Central memory CD8-positive, alpha-beta T cell (primary cell): Measurements from ENCODE around the gene CADM1.

Experiments used
- ATAC-seq: fragments of 150-1000 bp; cut with Tn5 transposase; replicated peaks from 2 replicates; pipeline ENCODE4 v1.10.0; 2022; ENCODE audit warnings: mild to moderate bottlenecking, moderate FRiP score, moderate number of reproducible peaks; ENCODE audit not compliant: poor library complexity, severe bottlenecking; ENCODE audit errors: extremely low read depth
- DNase-seq, 2 donors: peaks; one replicate each; pipeline ENCODE4 v3.0.0; 2021; ENCODE audit warnings: low spot score in 2 of 2
- H3K27ac Mint-ChIP-seq: one replicate; pipeline ENCODE4 v1.8.0; 2022; ENCODE audit warnings: low read depth, mild to moderate bottlenecking, moderate library complexity, mixed read lengths
- H3K27me3 Mint-ChIP-seq: one replicate; pipeline ENCODE4 v1.8.0; 2022; ENCODE audit warnings: mixed read lengths
- H3K36me3 Mint-ChIP-seq: one replicate; pipeline ENCODE4 v1.8.0; 2022; ENCODE audit warnings: mild to moderate bottlenecking, moderate library complexity, mixed read lengths; ENCODE audit not compliant: insufficient read depth
- H3K4me1 Mint-ChIP-seq: one replicate; pipeline ENCODE4 v1.8.0; 2022; ENCODE audit warnings: mixed read lengths
- H3K4me3 Mint-ChIP-seq: one replicate; pipeline ENCODE4 v1.8.0; 2022; ENCODE audit warnings: mild to moderate bottlenecking, moderate library complexity, mixed read lengths
- H3K9me3 Mint-ChIP-seq: one replicate; pipeline ENCODE4 v1.8.0; 2022; ENCODE audit warnings: mixed read lengths

The CADM1 gene

GRCh38 chr11:115321605-115322289, 182.5 kb downstream of the CADM1 start:
- Mint-ChIP-seq H3K27ac (no peak overlapping the region), H3K4me3 (no peak overlapping the region), H3K4me1 (peaks cover 9% of the 10 kb centered on the region), H3K9me3 (no peaks in the 10 kb centered on the region), H3K27me3 (no peaks in the 10 kb centered on the region), H3K36me3 (peaks cover 1% of the 10 kb centered on the region)
- no peak for DNase-seq
- ATAC-seq = no peak

- DNase-seq = no peak
- ATAC-seq = no peak
- no peaks in the 10 kb centered on the region for H3K9me3 Mint-ChIP-seq
- H3K27me3 Mint-ChIP-seq = no peaks in the 10 kb centered on the region
- H3K4me3 Mint-ChIP-seq = no peak overlapping the region
- no peaks in the 10 kb centered on the region for H3K4me1 Mint-ChIP-seq
- H3K36me3 Mint-ChIP-seq = peaks cover 1% of the 10 kb centered on the region
- H3K27ac Mint-ChIP-seq = no peak overlapping the region
Observed at GRCh38 chr11:115317277-115318185, 186.7 kb downstream of the CADM1 start.

DNA sequence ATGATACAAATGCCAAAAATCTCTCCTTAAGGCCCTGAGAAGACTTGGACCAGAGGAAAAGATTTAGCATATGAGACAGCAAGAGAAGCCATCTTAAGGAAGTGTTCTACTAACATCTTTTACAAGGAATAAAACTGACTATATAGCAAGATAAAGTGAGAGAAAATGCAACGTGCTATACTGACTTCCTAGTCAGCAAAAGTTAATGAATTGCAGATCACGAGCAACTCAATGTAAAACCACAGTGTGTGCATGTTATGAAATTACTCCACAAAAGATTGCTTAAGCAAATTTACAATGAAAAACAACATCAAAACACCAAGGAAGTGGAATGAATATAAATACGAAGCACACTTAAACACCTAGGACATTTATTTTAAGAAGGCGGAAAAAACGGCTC, 187.5 kb downstream of the CADM1 start:
- H3K27me3 Mint-ChIP-seq = no peaks in the 10 kb centered on the region
- no peak overlapping the region for H3K4me3 Mint-ChIP-seq
- H3K4me1 Mint-ChIP-seq = no peaks in the 10 kb centered on the region
- no peak overlapping the region for H3K27ac Mint-ChIP-seq
- H3K9me3 Mint-ChIP-seq = no peaks in the 10 kb centered on the region
- peaks cover 1% of the 10 kb centered on the region for H3K36me3 Mint-ChIP-seq
- DNase-seq (no peak), ATAC-seq (no peak)

GRCh38 chr11:115314330-115314920, 189.8 kb downstream of the CADM1 start:
- Mint-ChIP-seq H3K4me3 (no peak overlapping the region), H3K9me3 (no peaks in the 10 kb centered on the region), H3K36me3 (peaks cover 1% of the 10 kb centered on the region), H3K27ac (no peak overlapping the region), H3K27me3 (no peaks in the 10 kb centered on the region), H3K4me1 (no peaks in the 10 kb centered on the region)
- DNase-seq (no peak), ATAC-seq (no peak)

DNA sequence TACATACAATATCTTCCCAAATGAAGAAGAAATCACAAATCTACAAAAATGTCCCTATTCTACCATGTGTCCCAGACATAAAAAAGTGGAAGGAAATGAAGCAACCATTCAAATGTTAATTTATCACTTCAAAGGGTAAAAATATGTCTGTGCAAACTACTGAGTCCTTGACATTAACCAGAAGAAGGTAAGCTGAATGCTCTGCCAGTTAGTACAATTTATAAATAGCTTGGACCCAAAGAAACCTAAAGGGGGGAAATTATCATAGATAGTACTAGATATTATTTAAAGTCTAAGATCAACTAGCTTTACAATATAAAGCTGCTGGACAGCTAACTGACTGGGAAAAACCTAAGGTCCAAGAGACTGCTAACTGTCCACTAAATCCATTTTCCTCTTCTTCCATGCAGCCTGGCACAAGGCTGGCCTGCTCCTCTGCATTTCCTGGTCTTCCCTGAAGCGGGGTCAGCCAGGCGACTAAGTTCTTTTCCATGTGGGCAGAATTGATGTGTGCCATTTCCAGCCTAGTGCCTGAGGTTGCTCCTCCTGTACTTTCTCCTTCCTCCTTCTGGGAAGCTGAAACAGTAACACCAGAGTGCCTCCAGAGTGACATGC, 190.9 kb downstream of the CADM1 start:
- Mint-ChIP-seq H3K27me3 (no peaks in the 10 kb centered on the region), H3K27ac (no peak overlapping the region), H3K4me1 (no peaks in the 10 kb centered on the region), H3K9me3 (no peaks in the 10 kb centered on the region), H3K36me3 (no peaks in the 10 kb centered on the region), H3K4me3 (no peak overlapping the region)
- ATAC-seq = no peak
- DNase-seq = no peak

DNA sequence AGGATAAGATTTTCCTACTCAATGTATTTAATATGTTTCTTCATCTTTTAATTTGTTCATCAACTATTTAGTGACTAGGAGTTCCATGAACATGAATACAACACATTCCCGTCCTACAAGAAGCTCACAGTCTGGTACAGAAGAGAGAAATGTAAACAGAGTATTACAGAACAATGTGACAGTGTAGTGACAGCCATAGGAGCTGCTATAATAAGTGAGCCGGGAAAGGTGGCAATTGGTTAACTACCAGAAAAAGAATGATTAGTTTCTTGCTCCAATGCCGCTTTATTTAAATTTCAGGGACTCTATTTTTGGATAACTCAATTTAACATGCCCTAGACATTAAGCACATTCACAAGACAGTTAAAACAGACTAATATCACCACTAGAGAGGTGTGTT, 192.3 kb downstream of the CADM1 start:
- Mint-ChIP-seq H3K27ac (no peak overlapping the region), H3K4me3 (no peak overlapping the region), H3K4me1 (no peaks in the 10 kb centered on the region), H3K9me3 (no peaks in the 10 kb centered on the region), H3K36me3 (no peaks in the 10 kb centered on the region), H3K27me3 (no peaks in the 10 kb centered on the region)
- DNase-seq (no peak), ATAC-seq (no peak)

- H3K4me1 Mint-ChIP-seq = peaks cover 4% of the 10 kb centered on the region
- ATAC-seq = no peak
- H3K27me3 Mint-ChIP-seq = no peaks in the 10 kb centered on the region
- H3K9me3 Mint-ChIP-seq = no peaks in the 10 kb centered on the region
- no peak overlapping the region for H3K27ac Mint-ChIP-seq
- no peaks in the 10 kb centered on the region for H3K36me3 Mint-ChIP-seq
- no peak for DNase-seq
- H3K4me3 Mint-ChIP-seq = no peak overlapping the region
Observed at GRCh38 chr11:115306689-115307088, 197.5 kb downstream of the CADM1 start.

DNA sequence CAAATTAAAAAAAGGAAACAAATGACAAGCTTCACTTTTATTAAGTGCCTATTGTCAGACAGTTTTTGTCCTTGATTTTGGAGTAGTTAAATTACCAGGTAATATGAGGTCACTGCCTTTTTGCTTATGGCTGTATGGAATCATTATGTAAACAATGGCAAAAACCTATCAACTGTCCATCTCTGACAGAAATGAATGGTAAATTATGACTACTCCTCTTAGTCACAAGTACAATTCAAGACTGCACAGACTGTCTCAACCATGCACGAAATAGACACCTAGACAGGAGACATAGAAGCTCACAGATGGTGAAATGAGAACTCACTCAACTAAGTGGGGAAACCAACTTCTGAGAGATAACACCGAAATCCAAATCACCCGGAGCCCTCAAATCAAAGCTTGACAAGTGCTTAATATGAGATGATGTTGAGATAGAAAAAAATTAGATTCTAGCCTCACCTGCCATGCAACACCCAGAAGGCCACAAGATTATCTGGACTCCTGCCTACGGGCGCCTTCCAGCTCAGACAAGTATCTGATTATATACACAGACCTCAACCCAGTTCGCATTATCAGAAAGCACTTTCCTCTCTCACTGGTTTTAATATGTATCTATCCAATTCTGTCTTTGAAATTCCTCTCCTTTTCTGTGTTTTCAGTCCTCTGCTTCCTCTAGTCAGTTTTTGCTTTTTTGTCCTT, 199.3 kb downstream of the CADM1 start:
- Mint-ChIP-seq H3K27me3 (no peaks in the 10 kb centered on the region), H3K27ac (no peak overlapping the region), H3K4me3 (no peak overlapping the region), H3K36me3 (no peaks in the 10 kb centered on the region), H3K4me1 (peaks cover 4% of the 10 kb centered on the region), H3K9me3 (no peaks in the 10 kb centered on the region)
- DNase-seq = no peak
- no peak for ATAC-seq

DNA sequence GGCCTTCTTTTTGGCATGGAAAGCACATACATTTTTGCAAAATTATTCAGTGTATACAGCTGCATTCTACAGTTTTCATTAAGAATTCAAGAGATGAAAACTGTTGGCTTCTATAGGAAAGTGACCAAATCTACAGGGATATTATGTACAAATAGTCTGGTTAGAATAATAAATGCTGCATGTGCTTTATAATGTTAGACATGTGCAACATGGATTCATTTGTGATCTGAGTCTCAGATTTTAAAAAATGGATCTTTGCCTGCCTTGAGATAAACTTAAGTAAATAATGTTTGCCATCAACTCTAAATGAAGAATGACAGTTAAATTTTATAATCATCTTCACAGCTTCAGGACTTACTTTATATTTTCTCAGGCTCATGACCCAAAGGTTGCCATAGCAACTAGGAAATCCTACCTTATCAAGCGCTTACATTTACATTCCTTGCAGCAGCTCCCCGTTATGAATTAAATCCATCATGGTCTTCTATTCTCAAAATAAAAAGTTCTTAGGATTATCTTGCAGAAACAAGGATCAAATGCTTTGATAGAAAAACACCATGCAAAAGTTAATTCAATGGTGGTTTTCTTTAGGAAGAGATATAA, 200.2 kb downstream of the CADM1 start:
- no peak for ATAC-seq
- Mint-ChIP-seq H3K4me3 (no peak overlapping the region), H3K9me3 (no peaks in the 10 kb centered on the region), H3K27me3 (no peaks in the 10 kb centered on the region), H3K4me1 (peaks cover 4% of the 10 kb centered on the region), H3K36me3 (no peaks in the 10 kb centered on the region), H3K27ac (no peak overlapping the region)
- no peak for DNase-seq

- DNase-seq (no peak), ATAC-seq (no peak)
- Mint-ChIP-seq H3K9me3 (no peaks in the 10 kb centered on the region), H3K4me1 (peaks cover 4% of the 10 kb centered on the region), H3K27me3 (no peaks in the 10 kb centered on the region), H3K4me3 (no peak overlapping the region), H3K36me3 (no peaks in the 10 kb centered on the region), H3K27ac (no peak overlapping the region)
Observed at GRCh38 chr11:115302946-115303703, 201.1 kb downstream of the CADM1 start.

DNA sequence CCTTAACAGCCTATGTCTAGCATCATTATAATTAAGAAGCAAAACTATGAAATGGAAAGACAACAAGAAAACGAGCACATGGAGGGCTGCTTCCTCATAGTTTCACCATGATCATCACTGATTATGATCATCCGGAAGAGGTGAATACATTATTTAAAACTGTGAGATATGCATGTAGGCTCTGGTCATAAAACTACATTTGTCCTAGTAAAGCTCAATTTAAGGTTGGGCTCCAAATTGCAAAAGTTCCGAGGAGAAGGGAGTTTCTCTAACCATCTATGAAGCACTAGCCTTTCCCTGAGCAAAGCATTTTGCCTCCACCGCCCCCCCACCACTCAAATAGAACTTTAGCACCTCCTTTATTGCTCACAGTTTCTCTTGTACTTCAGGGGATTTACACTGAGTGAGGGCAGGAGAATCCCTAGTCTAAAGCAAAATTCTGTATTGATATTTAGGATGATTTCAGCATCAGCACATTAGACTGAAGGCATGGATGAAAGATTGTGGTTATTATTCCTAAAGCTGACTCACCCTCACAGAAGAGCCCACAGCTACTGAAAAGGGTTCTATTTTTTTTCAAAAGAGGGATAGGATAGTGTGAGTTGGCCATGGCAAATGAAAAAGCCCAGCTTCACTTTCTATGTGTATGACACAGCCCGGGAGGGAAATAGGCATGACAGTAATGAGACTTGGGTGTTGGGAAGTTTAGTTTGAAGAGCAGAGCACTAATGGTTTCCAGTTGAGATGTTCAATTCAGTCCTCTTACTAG, 203.4 kb downstream of the CADM1 start:
- no peak for ATAC-seq
- Mint-ChIP-seq H3K27me3 (no peaks in the 10 kb centered on the region), H3K27ac (no peak overlapping the region)

More for the DNA sequence above, 203.4 kb downstream of the CADM1 start:
- Mint-ChIP-seq H3K36me3 (no peaks in the 10 kb centered on the region), H3K9me3 (no peaks in the 10 kb centered on the region), H3K4me1 (peaks cover 4% of the 10 kb centered on the region), H3K4me3 (no peak overlapping the region)
- DNase-seq = no peak
